Endothelial cell of umbilical vein (primary cell): Measurements from ENCODE around the gene CACNB4. TPM values are rescaled to one million over a fixed set of nuclear protein-coding genes. Genes with fewer than 3 reads are reported as not detected.

ENCODE experiments used
- BruUV-seq: library from RNA; stranded (reverse); fragments of 400-500 nt; replicated peaks from 2 replicates; lab custom pipeline; 2021; lab: Mats Ljungman, UMichigan
- CTCF ChIA-PET: fragments of 300-600, 350-600 bp; sonication (Branson Sonifier 250); formaldehyde crosslinking; loops from one replicate; lab custom pipeline; 2021; ENCODE audit warnings: antibody characterized with exemption, inconsistent platforms; lab: Charles Lee
- POLR2A ChIA-PET: fragments of 300-600, 350-600 bp; sonication (Branson Sonifier 250); formaldehyde crosslinking; loops from one replicate; lab custom pipeline; 2021; ENCODE audit warnings: antibody characterized with exemption, inconsistent platforms; lab: Charles Lee
- DNase-seq: peaks from one replicate; pipeline ENCODE4 v3.0.0-alpha.2; 2011; ENCODE audit warnings: low read depth, low spot score
- FAIRE-seq: peaks from 2 replicates; lab custom pipeline; 2011; peaks lifted over from hg19 to GRCh38; lab: Jason Lieb, UNC
- H2AFZ ChIP-seq: 2 replicates; pipeline ENCODE4 v1.6.0; 2012; ENCODE audit warnings: low read depth, low read length, control low read depth, inconsistent platforms
- H3K27ac ChIP-seq: 2 replicates; pipeline ENCODE4 v1.5.1; 2011; ENCODE audit warnings: low read depth, mild to moderate bottlenecking, control low read depth, low read length, moderate library complexity; ENCODE audit not compliant: insufficient read depth
- H3K27me3 ChIP-seq, 2 experiments: 2 replicates each; pipeline versions ENCODE4 v1.6.0 to v1.6.1; 2011; ENCODE audit warnings: low read length in 2 of 2, mixed read lengths in 1 of 2; ENCODE audit not compliant: control insufficient read depth in 2 of 2, insufficient read depth in 2 of 2
- H3K36me3 ChIP-seq, 2 experiments: 2 replicates in 1 of 2; 3 replicates in 1 of 2; pipeline ENCODE4 v1.5.1; 2011; ENCODE audit warnings: low read length in 2 of 2, mild to moderate bottlenecking in 1 of 2, moderate library complexity in 1 of 2; ENCODE audit not compliant: control insufficient read depth in 2 of 2, insufficient read depth in 2 of 2; ENCODE audit errors: extremely low read depth in 1 of 2
- H3K4me1 ChIP-seq: 3 replicates; pipeline ENCODE4 v1.5.1; 2011; ENCODE audit warnings: mild to moderate bottlenecking, low read length; ENCODE audit not compliant: control insufficient read depth, insufficient read depth; ENCODE audit errors: extremely low read depth
- H3K4me2 ChIP-seq: 2 replicates; pipeline ENCODE4 v1.6.1; 2011; ENCODE audit warnings: low read length, control low read depth, mixed read lengths; ENCODE audit not compliant: insufficient read depth
- H3K4me3 ChIP-seq, 3 experiments: fragments of 200-600 bp in 1 of 3; sonication (generic), shearing (Covaris generic) in 1 of 3; replicated peaks in 1 of 3; 2 replicates each; pipeline ENCODE4 v1.5.1; 2011 to 2016; ENCODE audit warnings: control low read depth in 3 of 3, low read length in 3 of 3, mild to moderate bottlenecking in 2 of 3, inconsistent platforms in 1 of 3, low read depth in 1 of 3, moderate library complexity in 1 of 3; ENCODE audit not compliant: insufficient read depth in 1 of 3
- H3K79me2 ChIP-seq: 2 replicates; pipeline ENCODE4 v1.6.0; 2012; ENCODE audit warnings: low read length, inconsistent platforms; ENCODE audit not compliant: control insufficient read depth, insufficient read depth
- H3K9ac ChIP-seq: replicated peaks from 2 replicates; pipeline ENCODE3; 2011; ENCODE audit warnings: low read length, control low read depth; ENCODE audit not compliant: insufficient read depth; ENCODE audit errors: extremely low read depth
- H3K9me1 ChIP-seq: replicated peaks from 3 replicates; pipeline ENCODE4 v1.6.0; 2011; ENCODE audit warnings: mild to moderate bottlenecking, low read length; ENCODE audit not compliant: control insufficient read depth, insufficient read depth; ENCODE audit errors: extremely low read depth
- H3K9me3 ChIP-seq: replicated peaks from 2 replicates; pipeline ENCODE4 v1.5.1; 2012; ENCODE audit warnings: low read length, inconsistent platforms; ENCODE audit not compliant: control insufficient read depth, insufficient read depth
- H4K20me1 ChIP-seq: replicated peaks from 2 replicates; pipeline ENCODE3; 2011; ENCODE audit warnings: mild to moderate bottlenecking, low read length; ENCODE audit not compliant: control insufficient read depth, insufficient read depth; ENCODE audit errors: extremely low read depth
- EZH2 ChIP-seq: IDR thresholded peaks from 2 replicates; pipeline ENCODE4 v1.6.1; 2012; ENCODE audit warnings: borderline replicate concordance, low read depth, mild to moderate bottlenecking, moderate library complexity, low read length, inconsistent platforms; ENCODE audit not compliant: severe bottlenecking
- FOS ChIP-seq: IDR thresholded peaks from 2 replicates; pipeline ENCODE4 v1.6.1; 2011; ENCODE audit warnings: mild to moderate bottlenecking, low read length, moderate library complexity, borderline replicate concordance; ENCODE audit not compliant: insufficient read depth
- GATA2 ChIP-seq: IDR thresholded peaks from 2 replicates; pipeline ENCODE4 v1.7.0; 2011; ENCODE audit warnings: low read depth, mild to moderate bottlenecking, moderate library complexity, mixed read lengths, low read length; ENCODE audit not compliant: insufficient read length, insufficient read depth
- JUN ChIP-seq: IDR thresholded peaks from 2 replicates; pipeline ENCODE4 v1.6.1; 2011; ENCODE audit warnings: borderline replicate concordance, low read depth; ENCODE audit not compliant: insufficient read length, insufficient read depth
- MYC ChIP-seq: IDR thresholded peaks from one replicate; pipeline ENCODE4 v1.6.1; 2011; ENCODE audit warnings: mild to moderate bottlenecking, low read depth, low read length
- POLR2A ChIP-seq: IDR thresholded peaks from 2 replicates; pipeline ENCODE4 v1.6.1; 2012; ENCODE audit warnings: low read depth, mild to moderate bottlenecking, control low read depth, low read length
- POLR2AphosphoS5 ChIP-seq: IDR thresholded peaks from 2 replicates; pipeline ENCODE4 v1.6.1; 2012; ENCODE audit warnings: low read depth, mild to moderate bottlenecking, control low read depth, low read length, moderate library complexity; ENCODE audit not compliant: insufficient read depth
- dilution Hi-C: fragments of 300-500 bp; cut with MboI; formaldehyde crosslinking; loops from one replicate; pipeline ENCODE4 v1.15.0; 2019; ENCODE audit warnings: low sequenced_read_pairs; ENCODE audit not compliant: extremely low pct_ligation_motif_present
- intact Hi-C: fragments of 100-400 bp; cut with micrococcal nuclease; formaldehyde crosslinking; loops from one replicate; pipeline ENCODE4 v1.10.0; 2022
- polyA plus RNA-seq, 4 experiments: library from polyadenylated mRNA; depleted of rRNA in 3 of 4; stranded (reverse) in 3 of 4; unstranded in 1 of 4; fragments of >200 nt; gene quantifications; 2 replicates each; pipeline versions ENCODE4 v1.2.1 to v1.2.3, GENCODE V29; 2011 to 2012; ENCODE audit warnings: missing spikeins in 1 of 4
- total RNA-seq: library from RNA; stranded (reverse); gene quantifications from 2 replicates; pipeline ENCODE4 v1.2.3, GENCODE V29; 2021
- TF ChIP-seq, protein P1 (sequence below), 2 donors: IDR thresholded peaks; 1 replicate in 1 of 2; 2 replicates in 1 of 2; pipeline ENCODE4 v1.5.1; 2011; ENCODE audit warnings: low read length in 2 of 2, mild to moderate bottlenecking in 2 of 2, moderate library complexity in 2 of 2, control low read depth in 1 of 2, inconsistent platforms in 1 of 2, low read depth in 1 of 2; ENCODE audit not compliant: insufficient read depth in 1 of 2; ENCODE audit errors: extremely low read depth in 1 of 2
- TF ChIP-seq, protein P2 (sequence below): IDR thresholded peaks from 2 replicates; pipeline ENCODE4 v1.6.1; 2011; ENCODE audit not compliant: insufficient read depth, insufficient read length

Gene CACNB4
- total and polyA plus RNA-seq, 2 donors (not counting 3 experiments of a cell fraction or from before 2014, with no cell fraction given): 0.23 to 0.58 TPM

DNA sequence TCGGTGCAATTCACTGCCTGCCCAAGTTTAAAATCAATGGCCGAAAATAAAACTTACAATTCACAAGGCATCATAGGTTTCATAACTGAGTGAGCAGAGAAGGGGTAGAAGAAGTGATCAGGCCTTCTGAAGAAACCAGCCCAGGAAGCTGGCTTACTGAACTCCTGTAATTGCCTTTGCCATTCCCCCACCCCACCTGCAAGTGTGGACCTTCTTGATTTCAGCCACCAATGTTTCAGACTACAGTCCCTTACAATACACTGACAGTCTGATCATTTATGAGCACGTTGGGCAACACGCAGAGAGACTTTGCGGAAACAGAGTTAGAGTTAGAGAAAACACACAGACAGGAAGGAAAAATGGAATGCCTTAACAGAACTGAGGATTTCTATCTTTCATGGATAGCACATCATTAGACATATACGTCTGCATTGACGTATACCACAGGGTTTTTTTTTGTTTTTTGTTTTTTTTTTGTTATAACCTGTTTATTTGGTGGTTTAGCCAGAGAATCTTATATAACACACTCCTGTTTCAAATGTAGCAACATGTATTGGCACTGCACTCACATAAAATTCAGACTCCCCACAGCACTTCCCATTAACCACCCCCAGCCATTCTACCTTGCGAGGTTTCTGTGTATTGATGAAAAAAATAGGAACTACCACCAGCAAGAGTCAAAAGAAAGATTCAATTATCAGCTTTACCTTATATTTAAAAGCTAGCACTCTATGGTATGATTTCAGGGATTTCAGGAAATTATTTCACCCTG, 126.4 kb downstream of the CACNB4 start:
- BruUV-seq: no TSS peak
- intact Hi-C loops (no loop called here), dilution Hi-C loops (no loop called here)
- no peaks in the 10 kb centered on the region for H3K4me1 ChIP-seq
- POLR2A ChIA-PET: no interaction called here
- peaks cover 2 to 11% of the 10 kb centered on the region in 2 experiments for H3K27me3 ChIP-seq
- H3K79me2 ChIP-seq: no peaks in the 10 kb centered on the region
- no peak overlapping the region for H3K4me2 ChIP-seq
- H3K9me1 ChIP-seq: no peaks in the 10 kb centered on the region
- no peak overlapping the region for H3K4me3 ChIP-seq
- DNase-seq (no peak), FAIRE-seq (no peak)
- no peaks in the 10 kb centered on the region for H3K36me3 ChIP-seq
- no peaks in the 10 kb centered on the region for H3K9me3 ChIP-seq
- H2AFZ ChIP-seq: no peak overlapping the region
- no peaks in the 10 kb centered on the region for H4K20me1 ChIP-seq
- no peak overlapping the region for H3K9ac ChIP-seq
- CTCF ChIA-PET: no interaction called here
- no peak overlapping the region for H3K27ac ChIP-seq
- TF ChIP-seq MYC (no peak), POLR2A (no peak), GATA2 (no peak)

DNA sequence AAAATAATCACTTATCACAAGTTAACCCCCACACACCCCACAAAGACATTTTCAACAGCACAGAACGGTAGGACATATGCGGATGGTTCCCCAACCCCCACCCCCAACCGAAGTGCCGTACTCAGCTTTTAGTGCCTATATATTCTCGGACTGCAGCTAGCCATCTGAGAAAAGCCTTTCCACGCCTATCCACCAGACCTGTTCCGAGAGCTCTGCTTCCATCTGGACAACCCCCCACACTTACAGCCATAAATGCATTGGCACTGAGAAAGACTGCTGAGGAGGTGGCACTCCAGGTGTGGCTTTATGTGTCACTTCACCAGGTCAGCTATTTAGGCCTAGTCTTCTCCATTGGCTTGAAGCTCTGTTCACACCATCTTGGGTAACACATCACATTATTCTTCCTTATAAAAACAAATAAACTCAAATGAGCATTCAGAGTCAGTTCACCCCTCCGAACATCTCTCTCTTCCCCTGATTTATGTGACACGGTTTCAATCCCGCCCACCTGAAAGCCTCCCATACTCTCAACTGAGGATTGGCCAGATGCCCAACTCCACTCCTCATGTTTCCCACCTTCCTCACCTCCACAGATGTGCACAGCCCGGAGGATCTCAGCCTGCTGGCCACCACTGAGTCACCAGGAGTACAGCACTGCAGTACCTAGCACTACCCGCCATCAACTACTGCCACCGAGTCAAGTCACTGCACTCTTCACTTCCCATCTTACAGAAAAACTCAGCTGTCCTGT, 127.4 kb downstream of the CACNB4 start:
- Histone ChIP-seq H3K27ac (no peak overlapping the region), H3K9me1 (no peaks in the 10 kb centered on the region), H3K36me3 (no peaks in the 10 kb centered on the region), H4K20me1 (no peaks in the 10 kb centered on the region), H3K9ac (no peak overlapping the region), H3K4me3 (no peak overlapping the region), H2AFZ (no peak overlapping the region), H3K4me1 (no peaks in the 10 kb centered on the region), H3K4me2 (no peak overlapping the region), H3K9me3 (no peaks in the 10 kb centered on the region), H3K27me3 (peaks cover 0 to 5% of the 10 kb centered on the region in 2 experiments), H3K79me2 (no peaks in the 10 kb centered on the region)
- DNase-seq (no peak), FAIRE-seq (no peak)
- no TSS peak for BruUV-seq
- dilution Hi-C loops (no loop called here), intact Hi-C loops (no loop called here)
- CTCF ChIA-PET: no interaction called here
- TF ChIP-seq POLR2AphosphoS5 (no peak), POLR2A (no peak), GATA2 (no peak), JUN (no peak), FOS (no peak), MYC (no peak), EZH2 (no peak)
- TF ChIP-seq, protein P1, sequence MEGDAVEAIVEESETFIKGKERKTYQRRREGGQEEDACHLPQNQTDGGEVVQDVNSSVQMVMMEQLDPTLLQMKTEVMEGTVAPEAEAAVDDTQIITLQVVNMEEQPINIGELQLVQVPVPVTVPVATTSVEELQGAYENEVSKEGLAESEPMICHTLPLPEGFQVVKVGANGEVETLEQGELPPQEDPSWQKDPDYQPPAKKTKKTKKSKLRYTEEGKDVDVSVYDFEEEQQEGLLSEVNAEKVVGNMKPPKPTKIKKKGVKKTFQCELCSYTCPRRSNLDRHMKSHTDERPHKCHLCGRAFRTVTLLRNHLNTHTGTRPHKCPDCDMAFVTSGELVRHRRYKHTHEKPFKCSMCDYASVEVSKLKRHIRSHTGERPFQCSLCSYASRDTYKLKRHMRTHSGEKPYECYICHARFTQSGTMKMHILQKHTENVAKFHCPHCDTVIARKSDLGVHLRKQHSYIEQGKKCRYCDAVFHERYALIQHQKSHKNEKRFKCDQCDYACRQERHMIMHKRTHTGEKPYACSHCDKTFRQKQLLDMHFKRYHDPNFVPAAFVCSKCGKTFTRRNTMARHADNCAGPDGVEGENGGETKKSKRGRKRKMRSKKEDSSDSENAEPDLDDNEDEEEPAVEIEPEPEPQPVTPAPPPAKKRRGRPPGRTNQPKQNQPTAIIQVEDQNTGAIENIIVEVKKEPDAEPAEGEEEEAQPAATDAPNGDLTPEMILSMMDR (IDR thresholded peaks at IDR 0.05; ENCODE audit: extremely low read depth in 1 of 2, insufficient read depth in 1 of 2, low read depth in 1 of 2, low read length in 2 of 2): no peak
- TF ChIP-seq, protein P2, sequence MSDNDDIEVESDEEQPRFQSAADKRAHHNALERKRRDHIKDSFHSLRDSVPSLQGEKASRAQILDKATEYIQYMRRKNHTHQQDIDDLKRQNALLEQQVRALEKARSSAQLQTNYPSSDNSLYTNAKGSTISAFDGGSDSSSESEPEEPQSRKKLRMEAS: no peak
- POLR2A ChIA-PET: no interaction called here
